SK-N-SH (cell line): Measurements from ENCODE around the gene GSG1L.

Source experiments
- CTCF ChIP-seq: fragments of 200-600 bp; sonication (generic); IDR thresholded peaks from 2 replicates; pipeline ENCODE4 v1.6.1; 2017; ENCODE audit warnings: antibody characterized with exemption, mild to moderate bottlenecking, moderate library complexity
- EP300 ChIP-seq, 2 experiments: IDR thresholded peaks; 2 replicates each; pipeline versions ENCODE4 v1.4.0 to v1.6.1; 2012; ENCODE audit warnings: borderline replicate concordance in 1 of 2, low read depth in 1 of 2, low read length in 1 of 2
- NFIC ChIP-seq: IDR thresholded peaks from 2 replicates; pipeline ENCODE4 v1.4.0; 2012; ENCODE audit warnings: borderline replicate concordance
- NRF1 ChIP-seq: IDR thresholded peaks from 2 replicates; pipeline ENCODE4 v1.6.1; 2012; ENCODE audit warnings: low read depth, mild to moderate bottlenecking, low read length
- POLR2AphosphoS5 ChIP-seq: IDR thresholded peaks from 2 replicates; pipeline ENCODE4 v1.6.1; 2012; ENCODE audit warnings: low read depth, low read length
- RCOR1 ChIP-seq: fragments of 150-350 bp; IDR thresholded peaks from 2 replicates; pipeline ENCODE4 v1.6.1; 2017; ENCODE audit warnings: antibody characterized with exemption, low read length
- TAF1 ChIP-seq: IDR thresholded peaks from 2 replicates; pipeline ENCODE4 v1.6.1; 2012; ENCODE audit warnings: low read depth, mild to moderate bottlenecking, low read length, moderate library complexity, borderline replicate concordance
- TEAD4 ChIP-seq: IDR thresholded peaks from 2 replicates; pipeline ENCODE4 v1.4.0; 2012; ENCODE audit warnings: mild to moderate bottlenecking, borderline replicate concordance; ENCODE audit not compliant: insufficient read depth
- USF2 ChIP-seq: fragments of 150-350 bp; IDR thresholded peaks from 2 replicates; pipeline ENCODE4 v1.6.1; 2017; ENCODE audit warnings: antibody characterized with exemption, low read length, low read depth, borderline replicate concordance

GRCh38 chr16:28027055-28027454, 36.5 kb downstream of the GSG1L start:
- TF ChIP-seq RCOR1 = no peak
- TF ChIP-seq EP300 (IDR thresholded peaks at IDR 0.05; ENCODE audit: borderline replicate concordance in 1 of 2, low read depth in 1 of 2, low read length in 1 of 2) = no peak
- no peak for TF ChIP-seq CTCF
- TF ChIP-seq NRF1 = no peak
- TF ChIP-seq NFIC = no peak
- TF ChIP-seq POLR2AphosphoS5 = no peak
- no peak for TF ChIP-seq USF2
- no peak for TF ChIP-seq TEAD4
- TF ChIP-seq TAF1 = no peak
